Cerebellar nuclear complex (tissue), 1 donor: ENCODE measurements around the gene TSPAN32.

Experiments used
- DNase-seq, 2 experiments: peaks; one replicate each; lab custom pipeline; 2025; lab: John Stamatoyannopoulos, UW

TSPAN32 gene

GRCh38 chr11:2366276-2366675 is 64.5 kb downstream of the TSPAN32 start:
- no peak for DNase-seq

- no peak for DNase-seq
Measured at GRCh38 chr11:2366733-2367132, 64.9 kb downstream of the TSPAN32 start.

GRCh38 chr11:2367266-2368160 is 65.7 kb downstream of the TSPAN32 start:
- DNase-seq = no peak
